Limb (tissue), 2 donors: ENCODE results near the gene CASZ1.
A peak's percentile ranks its signal among the peaks of the same experiment; 100 is the strongest.

ENCODE experiments used
- DNase-seq, 2 donors: peaks; one replicate each; pipeline ENCODE4 v3.0.0-alpha.2; 2016; ENCODE audit errors: extremely low spot score in 2 of 2

The CASZ1 gene

DNA sequence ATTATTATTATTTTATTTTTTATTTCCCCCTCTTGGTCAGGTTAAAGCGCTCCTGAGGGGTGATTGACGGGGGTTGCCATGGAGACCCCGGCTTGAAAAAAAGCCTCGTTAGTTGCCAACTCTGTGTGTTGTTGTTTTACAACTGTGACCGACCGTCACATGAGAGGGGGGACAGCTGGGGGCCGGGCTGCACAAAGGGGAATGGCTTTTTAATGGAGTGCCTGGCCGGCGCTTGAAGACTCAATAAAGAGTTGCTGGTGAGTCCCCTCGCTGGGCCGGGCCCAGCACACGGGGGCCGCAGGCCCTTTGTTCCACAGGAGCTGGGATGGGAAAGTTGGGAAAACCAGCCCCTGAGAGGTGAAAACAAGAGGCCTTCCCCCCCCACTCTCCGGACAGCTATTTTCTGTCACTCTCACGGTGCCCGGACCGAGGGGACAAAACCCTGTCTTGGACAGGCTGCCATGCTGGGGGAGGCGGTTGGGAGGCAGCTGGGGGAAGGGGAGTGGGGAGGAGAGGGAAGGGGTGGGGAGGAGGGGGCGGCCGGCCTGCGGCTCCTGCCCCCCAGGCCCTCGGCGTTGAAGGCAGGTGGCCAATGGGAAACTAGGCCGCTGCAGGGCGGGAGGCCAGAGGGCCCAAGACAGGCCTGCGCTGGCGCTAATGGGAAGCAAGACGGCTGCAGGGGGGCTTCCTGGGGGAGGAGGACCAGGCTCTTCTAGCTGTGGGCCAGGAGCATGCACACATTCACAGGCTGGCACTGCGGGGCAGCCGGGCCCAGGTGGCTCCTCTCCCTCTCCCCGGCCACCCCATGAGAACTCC is 67.6 kb downstream of the CASZ1 start:
- peak in 1 of 2 donors; percentile 74 for DNase-seq

DNA sequence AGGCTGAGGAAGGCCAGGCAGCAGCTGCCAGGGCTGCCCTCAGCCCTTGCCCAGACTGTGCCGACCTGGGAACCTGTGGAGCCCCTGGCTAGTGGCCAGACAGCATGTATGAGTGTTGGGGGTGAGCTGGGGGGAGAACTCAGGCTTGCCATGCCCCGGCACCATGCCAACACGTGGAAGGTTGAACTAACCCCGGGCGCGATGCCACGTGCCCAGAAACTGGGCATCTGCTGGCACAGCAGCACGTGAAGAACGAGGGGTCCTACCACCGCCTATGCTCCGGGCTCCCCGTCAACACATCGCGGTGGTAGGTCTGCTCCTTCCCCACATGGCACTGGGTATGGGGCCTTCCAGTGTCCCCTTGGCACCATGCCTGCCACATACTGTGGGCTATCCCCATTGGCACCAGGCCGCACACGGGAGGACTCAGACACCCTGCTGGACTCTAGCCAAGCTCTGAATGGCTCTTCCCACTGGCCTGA is 68.7 kb downstream of the CASZ1 start:
- DNase-seq: peak in 1 of 2 donors; percentile 62

DNA sequence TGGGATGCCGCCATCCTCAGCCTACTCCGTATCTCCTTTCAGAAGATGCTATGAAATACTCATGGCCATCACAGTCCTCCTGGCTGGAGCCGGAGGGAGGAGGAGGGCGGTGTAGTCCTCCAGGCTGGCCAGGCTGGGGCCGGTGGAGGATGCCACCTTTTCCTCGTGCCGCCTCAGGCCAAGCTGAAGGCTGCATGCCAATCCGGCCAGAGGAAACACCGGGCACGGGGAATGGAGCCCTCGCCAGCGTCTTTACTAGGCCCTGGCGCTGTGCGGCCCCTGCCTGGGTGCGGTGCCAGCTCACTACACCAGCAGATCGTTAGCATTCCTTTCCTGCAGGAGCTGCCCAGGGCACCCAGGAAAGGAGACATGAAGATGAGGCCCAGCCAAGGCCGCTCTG is 70.1 kb downstream of the CASZ1 start:
- no peak for DNase-seq

DNA sequence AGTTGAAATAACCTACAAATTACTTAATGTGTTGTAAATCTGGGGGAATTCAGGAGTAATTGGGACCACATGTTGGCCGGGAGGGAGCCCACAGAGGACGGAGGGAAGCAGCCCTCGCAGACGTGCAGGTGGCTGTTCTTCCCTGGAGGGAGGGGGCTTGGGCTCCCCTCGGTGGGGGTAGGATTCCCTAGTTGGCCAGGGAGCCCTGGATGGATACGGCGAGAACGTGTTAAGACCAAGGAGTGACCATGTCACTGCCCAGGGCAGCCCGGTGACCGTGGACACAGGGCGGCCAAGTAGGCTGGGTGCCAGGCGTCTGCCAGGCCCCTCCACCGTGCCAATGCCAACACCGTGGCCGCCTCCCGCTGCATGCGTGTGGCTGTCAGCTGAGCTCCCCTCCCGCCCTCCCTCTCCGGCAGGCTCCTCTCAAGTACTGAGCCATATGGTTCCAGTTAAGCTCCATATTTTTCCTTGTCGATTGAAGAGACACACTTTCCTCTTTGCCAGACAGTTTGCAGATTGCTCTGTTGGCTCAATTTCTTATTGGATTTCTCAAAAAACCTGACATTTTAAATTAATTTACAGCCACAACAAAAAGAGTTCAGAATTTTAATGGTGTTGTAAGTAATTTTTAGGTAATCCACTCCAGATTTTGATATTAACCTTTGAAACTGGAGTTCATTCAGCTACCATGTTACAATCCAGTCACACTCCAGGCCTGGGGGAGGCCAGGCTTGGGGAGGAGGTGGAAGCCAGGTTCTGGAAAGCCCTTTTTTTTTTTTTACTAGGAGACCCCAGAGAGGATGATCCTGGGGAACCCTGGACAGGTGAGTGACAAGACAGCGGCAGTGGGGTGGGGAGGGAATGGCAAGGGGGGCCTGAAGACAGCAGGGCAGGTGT is 71.2 kb downstream of the CASZ1 start:
- DNase-seq: peak; percentile 78 to 85

DNA sequence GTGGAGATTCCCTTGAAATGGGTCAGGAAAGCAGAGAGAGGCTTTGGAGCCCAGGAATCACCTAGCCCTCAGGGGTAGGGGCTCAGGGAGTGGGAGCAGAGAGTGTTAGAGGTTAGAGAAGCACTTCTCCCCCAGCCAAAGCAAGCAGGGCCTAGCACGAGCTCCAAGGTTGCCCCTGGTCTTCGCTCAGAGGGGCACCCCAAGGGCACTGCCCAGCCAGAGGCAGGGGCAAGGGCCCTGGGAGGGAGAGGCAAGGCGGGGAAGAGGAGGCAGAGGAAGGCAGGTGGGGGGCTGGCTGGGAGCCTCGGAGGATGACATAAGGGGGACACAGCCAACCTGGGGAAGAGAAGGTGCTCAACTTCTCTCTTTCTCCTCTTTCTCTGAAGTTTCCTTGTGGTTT is 71.9 kb downstream of the CASZ1 start:
- no peak for DNase-seq

DNA sequence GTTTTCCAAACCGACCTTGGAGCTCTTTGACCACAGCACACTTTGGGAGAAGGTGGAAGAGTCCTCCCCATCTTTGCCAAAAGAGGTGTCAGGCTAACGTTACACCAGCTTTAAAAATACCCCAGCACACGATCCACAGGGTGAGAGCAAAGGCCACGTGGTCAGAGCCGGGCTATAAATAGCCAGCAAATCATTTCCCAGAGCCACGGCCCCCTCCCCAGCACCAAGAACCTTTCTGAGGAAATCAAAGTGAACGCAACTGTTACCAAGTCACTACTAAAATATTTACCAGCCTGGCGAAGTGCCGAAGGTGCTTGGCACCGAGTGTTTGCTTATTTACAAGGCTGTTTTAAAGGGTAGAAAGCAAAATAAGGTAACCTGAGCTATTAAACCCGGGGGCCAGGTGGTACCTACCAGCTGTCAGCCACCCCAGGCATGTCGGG is 72.4 kb downstream of the CASZ1 start:
- peak; percentile 60 to 67 for DNase-seq

DNA sequence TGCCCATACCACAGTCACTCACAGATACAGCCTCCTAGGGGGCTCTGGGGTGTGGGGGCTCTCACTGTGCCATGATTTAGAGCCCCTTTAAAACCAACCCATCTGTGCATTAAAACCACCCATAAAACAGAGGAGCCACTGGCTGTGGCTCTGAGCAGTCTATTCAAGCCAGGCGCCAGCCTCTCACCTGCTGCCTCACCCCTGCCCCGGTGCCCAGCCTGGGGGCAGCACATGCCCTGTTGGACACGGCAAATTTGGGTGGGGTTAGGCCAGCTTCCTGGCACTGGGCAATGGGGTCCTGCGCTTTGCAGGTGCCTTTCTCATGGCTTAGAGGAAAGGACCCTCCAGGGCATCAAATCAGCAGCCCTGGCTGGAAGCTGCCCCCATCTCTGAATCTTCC is 73.1 kb downstream of the CASZ1 start:
- DNase-seq: no peak

DNA sequence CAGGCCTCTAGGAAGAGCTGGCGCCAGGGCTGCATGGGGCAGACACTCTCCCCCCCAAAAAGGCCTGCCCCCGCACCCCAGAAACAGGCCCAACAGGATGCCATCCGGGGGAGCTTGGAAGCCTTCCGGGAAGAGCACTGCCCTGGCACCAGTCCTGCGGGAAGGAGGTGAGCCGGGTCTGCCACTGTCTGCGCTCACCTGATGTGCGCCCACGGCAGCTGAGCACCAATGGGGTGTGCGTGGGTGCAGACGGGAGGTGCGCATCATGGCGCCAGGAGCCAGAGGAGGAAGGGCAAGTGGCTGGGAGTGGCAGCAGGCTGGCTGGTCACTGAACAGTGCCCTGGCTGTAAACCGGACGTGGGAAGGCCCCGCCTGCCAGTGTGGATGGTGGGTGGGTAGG is 73.6 kb downstream of the CASZ1 start:
- no peak for DNase-seq

DNA sequence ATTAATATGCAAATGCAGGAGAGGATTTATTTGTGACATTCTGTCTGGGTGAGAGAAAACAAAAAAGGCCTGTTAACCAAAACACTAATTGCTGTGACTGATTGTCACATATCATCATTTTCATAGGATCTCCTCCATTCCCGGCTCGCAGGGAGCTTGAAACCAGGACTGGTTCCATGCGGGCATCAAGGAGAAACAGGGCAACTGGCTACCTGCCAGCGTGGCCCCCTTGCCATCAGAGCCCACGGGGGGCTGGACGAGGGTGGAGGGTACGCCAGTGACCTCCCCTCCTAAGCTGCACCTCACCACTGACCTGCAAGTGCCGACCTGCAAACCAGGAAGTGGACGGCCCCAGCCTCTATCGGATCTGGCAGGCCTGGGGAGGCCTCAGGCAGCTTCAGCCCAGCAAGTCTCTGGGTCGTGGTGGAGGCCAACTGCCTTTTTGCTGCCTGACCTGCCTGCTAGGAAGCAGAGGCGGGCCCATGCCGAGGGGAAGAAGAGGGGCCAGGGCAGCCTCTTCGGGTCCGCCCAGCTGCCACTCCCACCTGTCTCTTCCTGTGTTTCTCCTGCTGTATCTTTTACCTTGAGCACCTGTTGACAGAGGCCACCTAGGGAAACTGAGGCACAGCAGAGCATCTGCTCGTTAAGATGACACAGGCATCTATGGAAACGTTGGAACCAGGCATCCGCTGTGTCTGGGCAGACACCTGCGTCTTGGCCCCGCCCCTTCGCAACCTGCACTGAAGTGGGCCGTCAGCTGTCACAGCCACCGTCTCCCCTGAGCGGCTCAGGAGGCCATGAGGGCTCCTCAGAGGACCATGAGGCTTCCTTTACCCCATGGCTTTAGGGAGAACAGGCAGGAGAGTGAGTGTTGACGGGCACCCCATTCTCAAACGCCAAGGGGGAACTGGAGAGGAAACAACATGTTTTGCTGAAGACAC is 74.8 kb downstream of the CASZ1 start:
- no peak for DNase-seq

DNA sequence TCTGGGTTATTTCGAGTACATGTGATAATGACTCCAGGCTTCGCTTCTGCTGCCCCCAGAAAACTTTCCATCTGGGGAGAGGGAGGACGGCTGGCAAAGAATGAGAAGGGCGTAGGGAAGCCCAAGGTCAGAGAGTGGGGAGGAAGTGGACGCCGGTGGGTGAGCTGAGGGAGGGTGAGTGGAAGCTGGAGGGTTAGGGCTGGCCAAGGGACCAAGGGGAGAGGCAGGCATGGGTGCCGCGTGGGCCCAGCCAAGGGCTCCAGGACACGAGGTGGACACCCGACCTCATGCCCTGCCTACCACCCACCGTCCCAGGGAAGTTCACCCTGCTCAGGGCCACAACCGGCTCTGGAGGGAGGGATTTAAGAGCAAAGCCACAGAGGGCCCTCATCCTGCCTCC is 75.8 kb downstream of the CASZ1 start:
- no peak for DNase-seq

DNA sequence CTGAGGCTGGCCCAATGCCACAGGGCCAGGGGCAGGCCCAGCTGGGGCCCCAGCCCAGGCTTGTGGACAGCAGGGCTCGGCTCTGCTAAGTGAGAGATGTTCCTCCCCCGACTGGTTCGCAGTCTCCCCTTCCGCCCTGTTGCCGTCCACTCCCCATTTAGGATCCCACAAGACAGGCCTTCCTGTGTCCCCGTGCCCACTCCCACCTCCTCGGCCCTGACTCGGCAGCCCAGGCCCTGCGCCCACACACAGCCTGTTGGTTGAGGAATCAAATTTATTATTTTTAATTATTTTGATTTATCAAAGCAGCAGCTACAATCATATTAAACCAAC is 78.4 kb downstream of the CASZ1 start:
- DNase-seq: no peak

DNA sequence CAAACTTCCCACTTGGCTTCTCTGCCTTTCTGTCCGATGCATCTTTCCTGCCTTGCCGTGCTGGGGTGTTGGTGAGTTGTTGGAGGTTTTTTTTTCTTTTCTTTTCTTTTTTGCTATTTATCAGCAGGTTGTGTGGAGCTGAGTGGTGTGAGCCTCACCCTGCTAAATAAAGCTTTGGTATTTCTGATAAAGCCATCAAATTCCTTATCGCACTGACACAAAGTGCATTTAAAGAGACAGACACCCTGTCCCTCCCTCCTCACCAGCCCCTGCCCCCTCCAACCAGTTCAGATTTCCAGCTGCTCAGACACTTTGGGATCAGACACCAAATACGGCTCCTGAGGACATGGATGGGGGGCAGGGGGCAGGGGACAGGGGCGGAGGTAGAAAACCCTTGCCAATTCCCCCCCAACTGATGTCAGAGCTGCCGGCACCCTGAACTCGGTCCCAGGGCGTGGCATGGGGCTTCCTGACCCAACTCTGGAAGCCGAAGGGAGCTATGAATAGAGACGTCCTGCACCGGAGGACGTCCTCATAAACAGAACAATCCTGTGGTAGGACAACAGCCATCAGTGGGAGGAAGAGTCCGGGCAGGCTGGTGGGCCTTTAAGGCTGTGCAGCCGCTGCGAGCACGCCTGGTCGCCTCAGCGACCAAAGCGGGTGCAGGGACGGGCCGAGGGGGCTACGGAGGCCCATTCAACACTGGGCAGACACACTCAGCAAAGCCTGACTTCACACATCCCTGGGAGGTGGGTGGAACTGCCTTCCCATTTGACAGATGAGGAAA is 79.0 kb downstream of the CASZ1 start:
- DNase-seq: no peak

DNA sequence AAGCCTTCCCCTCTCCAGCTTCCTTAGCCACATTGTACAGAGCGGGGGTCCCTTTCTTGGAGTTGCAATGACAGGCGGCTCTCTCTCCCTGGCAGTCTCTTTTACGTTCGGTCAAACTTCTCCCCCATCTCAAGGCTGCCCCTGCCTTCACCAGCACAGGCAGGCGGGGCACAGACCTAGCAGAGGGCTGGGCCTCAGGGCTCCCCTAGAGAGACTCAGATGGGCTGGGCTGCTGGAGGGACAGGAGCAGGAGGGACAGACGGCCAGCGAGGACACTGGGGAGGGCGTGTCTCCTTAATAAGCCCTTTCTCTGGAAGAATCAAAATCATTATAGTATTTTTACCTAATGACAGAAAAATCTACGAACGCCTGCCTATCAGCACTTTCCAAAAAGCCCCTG is 79.6 kb downstream of the CASZ1 start:
- DNase-seq: no peak

DNA sequence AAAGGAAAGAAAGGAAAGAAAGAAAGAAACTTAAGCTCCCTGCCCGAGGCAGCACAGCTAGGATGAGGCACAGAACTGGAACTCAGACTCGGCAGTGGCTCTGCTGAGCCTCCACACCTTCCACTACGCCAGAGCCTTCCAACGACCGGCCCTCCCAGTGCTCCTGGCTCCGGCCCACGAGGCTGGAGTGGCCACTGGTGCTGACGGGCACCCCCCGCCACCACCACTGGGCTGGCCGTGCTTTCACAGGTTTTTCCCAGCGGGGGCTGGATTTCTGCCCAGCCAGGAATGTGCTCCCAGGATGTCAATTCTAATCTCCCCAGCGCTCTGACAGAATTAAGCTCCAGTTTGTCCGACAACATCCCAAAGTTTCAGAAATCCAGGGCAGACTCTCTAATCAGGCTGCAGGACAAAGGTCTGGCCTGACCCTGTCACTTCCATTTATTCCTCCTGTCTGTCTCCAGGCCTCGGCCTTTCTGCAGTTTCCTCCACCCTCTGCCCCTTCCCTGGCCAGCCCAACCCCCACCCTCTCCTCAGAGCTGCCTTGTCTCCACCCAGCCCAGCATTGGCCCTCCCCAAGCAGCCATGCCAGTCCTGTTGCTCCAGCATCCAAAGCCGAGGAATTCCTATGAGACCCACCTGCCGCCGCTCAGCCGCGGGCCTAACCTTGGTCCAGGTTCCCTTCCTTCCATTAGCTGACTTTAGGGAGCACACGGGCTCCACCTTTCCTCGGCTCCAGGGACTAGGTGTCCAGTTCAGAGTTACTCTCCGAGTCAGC is 81.9 kb downstream of the CASZ1 start:
- no peak for DNase-seq

DNA sequence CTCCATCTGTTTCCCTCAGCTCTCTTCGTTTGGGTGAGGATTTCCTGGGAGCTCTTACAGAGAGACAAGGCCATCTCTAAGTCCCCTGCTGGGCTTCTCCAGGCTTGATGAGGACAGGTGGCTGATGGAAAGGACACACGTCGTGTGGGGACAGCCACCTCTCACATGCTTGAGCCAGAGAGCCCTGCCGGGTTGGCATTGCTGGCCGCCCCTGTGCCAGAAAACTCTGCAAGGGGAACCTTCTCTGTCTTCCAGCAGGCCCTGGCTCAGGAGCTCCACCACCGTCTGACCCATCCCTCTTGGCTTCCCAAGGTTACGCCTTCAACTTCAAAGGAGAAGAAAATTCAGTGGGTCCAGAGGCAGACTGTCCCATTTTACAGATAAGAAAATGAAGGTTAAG is 82.8 kb downstream of the CASZ1 start:
- no peak for DNase-seq

DNA sequence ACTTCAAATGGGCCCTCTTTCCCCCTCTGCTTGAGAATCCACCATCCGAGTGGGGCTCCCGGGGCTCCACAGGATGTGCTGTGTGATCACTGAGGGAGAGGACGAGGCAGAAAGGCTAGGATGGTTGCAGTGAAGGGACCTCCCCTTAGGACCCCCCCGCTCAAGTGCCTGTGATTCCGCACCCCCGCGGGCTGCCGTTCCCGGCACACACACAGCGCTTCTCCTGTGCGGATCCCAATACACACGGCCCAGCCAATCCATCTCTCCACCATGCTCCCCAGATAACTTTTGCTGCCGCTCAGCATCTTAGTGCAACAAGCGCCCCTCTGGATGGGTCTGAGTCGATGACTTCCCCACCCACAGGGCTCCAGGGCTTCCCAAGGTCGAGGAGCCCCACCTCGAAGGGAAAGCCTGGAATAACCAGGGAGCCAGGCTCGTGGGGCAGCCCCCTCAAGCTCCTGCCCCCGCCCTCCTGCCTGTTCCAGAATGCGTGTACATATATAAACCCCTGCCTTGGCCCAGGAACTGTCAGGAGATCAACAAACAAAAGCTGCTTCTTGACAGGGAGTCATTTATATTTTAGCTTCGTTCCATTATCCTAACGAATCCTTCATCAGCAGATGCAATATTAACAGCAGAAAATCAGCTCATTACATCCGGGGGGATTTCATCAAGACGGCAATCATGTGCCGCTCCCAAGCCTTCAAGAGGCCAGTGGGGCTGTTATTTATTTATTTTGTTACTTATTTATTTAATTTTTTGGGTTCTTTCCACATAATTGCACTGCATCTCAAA is 83.7 kb downstream of the CASZ1 start:
- DNase-seq: no peak

DNA sequence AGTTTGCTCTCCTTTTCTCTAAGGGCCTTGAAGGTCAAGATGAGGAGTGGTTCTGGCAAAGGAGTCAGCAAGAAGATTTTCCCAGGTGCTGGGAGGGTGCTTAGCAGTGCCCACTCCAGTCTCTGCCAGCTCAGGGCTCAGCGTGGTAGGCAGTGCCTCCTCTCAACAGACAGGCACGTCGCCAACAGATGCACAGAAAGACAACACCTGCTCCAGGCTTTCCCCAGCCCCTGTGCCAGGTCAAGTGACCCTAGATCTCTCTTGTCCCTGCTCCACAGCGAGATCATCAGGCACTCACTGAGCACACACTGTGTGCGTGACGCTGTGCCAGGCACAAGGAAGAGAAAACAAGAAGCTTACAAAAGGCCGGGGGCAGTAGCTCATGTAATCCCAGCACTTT is 86.0 kb downstream of the CASZ1 start:
- no peak for DNase-seq

DNA sequence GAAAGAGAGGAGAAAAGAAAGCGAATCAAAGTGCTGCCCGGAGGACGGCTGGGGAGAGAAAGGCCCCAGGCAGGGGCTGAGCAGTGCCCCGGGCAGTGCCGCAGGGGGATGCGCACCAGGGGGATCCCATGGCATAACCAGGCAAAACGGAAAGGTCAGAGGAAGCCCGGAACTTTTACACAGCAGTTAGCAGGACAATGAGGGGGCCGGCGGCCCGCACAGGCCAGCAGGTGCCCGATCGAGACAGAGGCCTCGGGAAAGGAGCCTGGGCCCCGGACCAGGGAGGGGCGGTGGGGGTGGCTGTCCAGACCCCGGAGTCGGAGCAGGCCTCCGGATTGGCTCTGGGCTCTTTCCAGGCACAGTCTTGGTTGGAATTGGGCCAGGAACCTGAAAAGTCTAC is 86.8 kb downstream of the CASZ1 start:
- DNase-seq: no peak

DNA sequence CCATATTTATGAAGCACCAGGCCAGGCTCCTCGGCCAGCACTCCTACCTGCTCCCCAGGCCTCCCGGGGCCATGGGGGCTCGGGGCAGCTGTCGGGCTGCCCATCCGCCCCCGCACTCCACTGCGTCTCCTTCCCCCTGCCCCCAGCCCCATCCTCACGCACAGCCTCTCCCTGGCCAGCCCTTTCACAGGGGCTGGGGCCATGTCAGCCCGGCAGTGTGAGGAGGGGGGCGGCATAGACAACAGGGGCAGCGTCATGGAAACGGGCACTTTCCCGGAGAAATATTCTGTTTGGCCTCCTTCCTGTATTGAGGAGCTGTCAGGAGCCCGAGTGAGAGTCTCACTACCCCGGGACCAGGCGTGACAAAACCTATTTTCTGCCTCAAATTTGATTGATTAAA is 87.3 kb downstream of the CASZ1 start:
- DNase-seq: no peak
